Measurements from ENCODE around the gene TMPRSS4. TPM values are rescaled to one million over a fixed set of nuclear protein-coding genes. Genes with fewer than 3 reads are reported as not detected.

Gene TMPRSS4
- total RNA-seq, 2 donors from 2014 or later, result 309 to 344 TPM

DNA sequence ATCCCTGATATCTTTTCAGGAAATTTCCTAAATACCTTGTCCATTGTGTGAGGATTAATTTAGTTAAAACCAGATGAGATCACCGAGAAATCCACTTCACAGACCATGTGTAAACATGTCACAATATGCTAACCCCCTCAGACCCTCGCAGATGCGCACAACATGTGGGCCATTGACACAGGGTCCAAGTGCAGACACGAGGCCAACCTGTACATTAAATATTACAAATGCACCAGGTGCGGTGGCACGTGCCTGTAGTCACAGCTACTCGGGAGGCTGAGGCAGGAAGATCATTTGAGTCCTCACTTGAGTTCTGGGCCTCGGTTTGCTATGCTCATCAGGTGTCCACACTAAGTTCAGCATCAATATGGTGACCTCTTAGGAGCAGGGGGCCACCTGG, 9.9 kb upstream of the TMPRSS4 start:
- Histone ChIP-seq H3K4me1 (no peaks in the 10 kb centered on the region), H3K36me3 (no peaks in the 10 kb centered on the region), H3K9ac (ENCODE audit: low read depth in 2 of 2, low read length in 2 of 2) (no peak overlapping the region), H3K27me3 (no peaks in the 10 kb centered on the region), H3K27ac (no peak overlapping the region), H3K9me3 (no peaks in the 10 kb centered on the region), H3K4me3 (no peak overlapping the region)
- intact Hi-C loops (cut with DNase I), result no loop called here
- no peak for DNase-seq
- TF ChIP-seq CTCF (IDR thresholded peaks at IDR 0.05), result no peak

GRCh38 chr11:118068206-118068944, 8.5 kb upstream of the TMPRSS4 start:
- no peaks in the 10 kb centered on the region for H3K36me3 ChIP-seq
- intact Hi-C loops (cut with DNase I), result no loop called here
- no peaks in the 10 kb centered on the region for H3K4me1 ChIP-seq
- DNase-seq, result no peak
- no peak overlapping the region for H3K27ac ChIP-seq
- no peaks in the 10 kb centered on the region for H3K9me3 ChIP-seq
- no peak overlapping the region for H3K9ac ChIP-seq (ENCODE audit: low read depth in 2 of 2, low read length in 2 of 2)
- no peaks in the 10 kb centered on the region for H3K27me3 ChIP-seq
- no peak for TF ChIP-seq CTCF (IDR thresholded peaks at IDR 0.05)
- no peak overlapping the region for H3K4me3 ChIP-seq

DNA sequence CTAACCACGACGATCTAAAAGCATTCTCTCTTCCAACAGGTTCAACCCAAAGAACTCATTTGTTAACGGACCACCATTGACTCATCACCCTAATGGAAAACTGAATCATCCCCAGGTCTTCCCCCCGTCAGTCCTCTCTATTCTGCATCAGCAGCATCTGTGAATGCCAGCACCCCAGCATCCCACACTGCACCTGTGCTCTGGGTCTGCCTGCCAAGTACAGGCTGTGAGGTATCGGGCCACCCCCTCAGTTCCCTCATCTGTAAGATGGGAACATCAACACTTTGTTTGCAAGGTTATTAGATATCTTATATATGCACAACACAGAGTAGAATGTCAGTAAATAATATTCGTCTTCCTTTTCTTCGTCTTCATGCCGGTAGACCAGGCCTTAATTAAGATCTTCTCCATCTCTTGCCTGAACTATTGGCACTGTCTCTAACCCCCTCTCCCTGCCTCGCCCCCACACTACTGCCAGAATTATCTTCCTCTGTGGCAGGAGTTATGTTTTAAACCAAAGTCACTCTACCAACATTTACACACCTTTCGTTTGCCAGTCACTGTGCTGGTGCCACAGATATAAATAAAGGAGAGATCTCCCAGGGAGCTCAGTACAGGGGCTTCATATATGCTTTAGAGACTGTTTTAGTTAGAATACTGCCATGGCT, 7.8 kb upstream of the TMPRSS4 start:
- DNase-seq, result no peak
- Histone ChIP-seq H3K4me3 (no peak overlapping the region), H3K9me3 (no peaks in the 10 kb centered on the region), H3K27me3 (no peaks in the 10 kb centered on the region), H3K9ac (ENCODE audit: low read depth in 2 of 2, low read length in 2 of 2) (no peak overlapping the region), H3K36me3 (no peaks in the 10 kb centered on the region), H3K27ac (no peak overlapping the region), H3K4me1 (no peaks in the 10 kb centered on the region)
- intact Hi-C loops (cut with DNase I), result no loop called here
- TF ChIP-seq CTCF (IDR thresholded peaks at IDR 0.05), result no peak

- no peak for TF ChIP-seq CTCF (IDR thresholded peaks at IDR 0.05)
- Histone ChIP-seq H3K4me1 (peaks cover 6% of the 10 kb centered on the region), H3K9ac (ENCODE audit: low read depth in 2 of 2, low read length in 2 of 2) (no peak overlapping the region), H3K27me3 (no peaks in the 10 kb centered on the region), H3K27ac (no peak overlapping the region), H3K9me3 (no peaks in the 10 kb centered on the region), H3K4me3 (no peak overlapping the region), H3K36me3 (no peaks in the 10 kb centered on the region)
- intact Hi-C loops (cut with DNase I), result no loop called here
- no peak for DNase-seq
These were observed 5.4 kb upstream of the TMPRSS4 start for GRCh38 chr11:118071416-118072030.

GRCh38 chr11:118073554-118073953, 3.3 kb upstream of the TMPRSS4 start:
- Histone ChIP-seq H3K9ac (ENCODE audit: low read depth in 2 of 2, low read length in 2 of 2) (no peak overlapping the region), H3K4me1 (peaks cover 6% of the 10 kb centered on the region), H3K27me3 (no peaks in the 10 kb centered on the region), H3K36me3 (no peaks in the 10 kb centered on the region), H3K9me3 (no peaks in the 10 kb centered on the region), H3K4me3 (no peak overlapping the region), H3K27ac (no peak overlapping the region)
- intact Hi-C loops (cut with DNase I), result no loop called here
- TF ChIP-seq CTCF (IDR thresholded peaks at IDR 0.05), result no peak
- no peak for DNase-seq

Data from colonic mucosa (tissue), 4 donors.